H1 (cell line): Measurements from ENCODE around the gene PRR35. TPM values are rescaled to one million over a fixed set of nuclear protein-coding genes. Genes with fewer than 3 reads are reported as not detected.

Experiments used
- CTCF ChIA-PET: fragments of 300-600 bp; sonication (Branson Sonifier 250); formaldehyde crosslinking; loops from one replicate; lab custom pipeline; 2021; ENCODE audit not compliant: partially characterized antibody; lab: Charles Lee
- POLR2A ChIA-PET: fragments of 300-600 bp; sonication (Branson Sonifier 250); formaldehyde crosslinking; loops from one replicate; lab custom pipeline; 2021; ENCODE audit warnings: inconsistent platforms; ENCODE audit not compliant: partially characterized antibody; lab: Charles Lee
- DNase-seq, 2 experiments: peaks; one replicate each; pipeline versions ENCODE4 v3.0.0 to v3.0.0-alpha.2; 2010 to 2022; ENCODE audit warnings: low spot score in 2 of 2, low read depth in 1 of 2, mixed read lengths in 1 of 2
- FAIRE-seq: peaks from 2 replicates; lab custom pipeline; 2011; peaks lifted over from hg19 to GRCh38; lab: Jason Lieb, UNC
- H2AFZ ChIP-seq: 2 replicates; pipeline ENCODE4 v1.8.1; 2012; ENCODE audit warnings: low read length, inconsistent platforms
- H2AK5ac ChIP-seq: 2 replicates; pipeline ENCODE4 v1.6.1; 2013; ENCODE audit warnings: low read depth, low read length
- H2BK120ac ChIP-seq: replicated peaks from 2 replicates; pipeline ENCODE3; 2013; ENCODE audit warnings: low read depth, low read length, inconsistent platforms
- H2BK12ac ChIP-seq: 2 replicates; pipeline ENCODE4 v1.6.1; 2013; ENCODE audit warnings: low read depth, low read length
- H2BK15ac ChIP-seq: 2 replicates; pipeline ENCODE4 v1.6.1; 2013; ENCODE audit warnings: low read length
- H2BK20ac ChIP-seq: 2 replicates; pipeline ENCODE4 v1.6.1; 2013; ENCODE audit warnings: low read length
- H2BK5ac ChIP-seq: 2 replicates; pipeline ENCODE4 v1.6.1; 2013; ENCODE audit warnings: low read depth, low read length
- H3K14ac ChIP-seq: 2 replicates; pipeline ENCODE4 v1.6.1; 2013; ENCODE audit warnings: inconsistent platforms; ENCODE audit not compliant: insufficient read length
- H3K18ac ChIP-seq: 2 replicates; pipeline ENCODE4 v1.6.1; 2013; ENCODE audit warnings: low read length; ENCODE audit errors: extremely low read depth
- H3K23ac ChIP-seq: 2 replicates; pipeline ENCODE4 v1.6.1; 2013; ENCODE audit warnings: inconsistent platforms; ENCODE audit not compliant: insufficient read length
- H3K23me2 ChIP-seq: 2 replicates; pipeline ENCODE4 v1.6.1; 2013; ENCODE audit warnings: low read depth, low read length
- H3K27ac ChIP-seq: 2 replicates; pipeline ENCODE4 v1.6.1; 2011; ENCODE audit warnings: low read depth, low read length, inconsistent platforms
- H3K27me3 ChIP-seq, 4 experiments: replicated peaks in 1 of 4; 1 replicate in 1 of 4; 2 replicates in 3 of 4; pipeline versions ENCODE4 v1.6.1 to v1.8.1; 2011 to 2013; ENCODE audit warnings: low read length in 3 of 4, mild to moderate bottlenecking in 3 of 4, inconsistent platforms in 2 of 4, mixed read lengths in 2 of 4, moderate library complexity in 1 of 4; ENCODE audit not compliant: control insufficient read depth in 3 of 4, insufficient read depth in 3 of 4; ENCODE audit errors: extremely low read depth in 1 of 4
- H3K36me3 ChIP-seq, 4 experiments: 2 replicates each; pipeline versions ENCODE4 v1.6.1 to v1.8.1; 2011 to 2013; ENCODE audit warnings: mild to moderate bottlenecking in 4 of 4, low read length in 3 of 4, moderate library complexity in 2 of 4, control low read depth in 1 of 4, inconsistent platforms in 1 of 4; ENCODE audit not compliant: insufficient read depth in 4 of 4, control insufficient read depth in 2 of 4
- H3K4ac ChIP-seq: replicated peaks from 2 replicates; pipeline ENCODE3; 2013; ENCODE audit warnings: low read length, low read depth, mixed read lengths, inconsistent platforms; ENCODE audit not compliant: insufficient read length
- H3K4me1 ChIP-seq, 4 experiments: replicated peaks in 1 of 4; 1 replicate in 1 of 4; 2 replicates in 3 of 4; pipeline versions ENCODE4 v1.6.1 to v1.8.1; 2011 to 2013; ENCODE audit warnings: low read length in 3 of 4, inconsistent platforms in 2 of 4, mixed read lengths in 1 of 4; ENCODE audit not compliant: insufficient read depth in 4 of 4, control insufficient read depth in 3 of 4
- H3K4me2 ChIP-seq, 2 experiments: 2 replicates each; pipeline versions ENCODE4 v1.6.1 to v1.8.1; 2011 to 2013; ENCODE audit warnings: low read depth in 2 of 2, low read length in 2 of 2, control low read depth in 1 of 2, inconsistent platforms in 1 of 2, mild to moderate bottlenecking in 1 of 2; ENCODE audit not compliant: insufficient read depth in 1 of 2
- H3K4me3 ChIP-seq, 4 experiments: fragments of 200-600, 300-600 bp in 1 of 4; sonication (generic), shearing (Covaris generic), sonication (Bioruptor Twin) in 1 of 4; 2 replicates each; pipeline versions ENCODE4 v1.5.1 to v1.8.1; 2011 to 2016; ENCODE audit warnings: low read length in 4 of 4, low read depth in 3 of 4, control low read depth in 2 of 4, inconsistent platforms in 2 of 4, mild to moderate bottlenecking in 2 of 4, mixed read lengths in 1 of 4, moderate library complexity in 1 of 4; ENCODE audit not compliant: insufficient read depth in 2 of 4; ENCODE audit errors: extremely low read depth in 1 of 4
- H3K56ac ChIP-seq: replicated peaks from 2 replicates; pipeline ENCODE3; 2013; ENCODE audit warnings: low read depth, mild to moderate bottlenecking, mixed read lengths, low read length, inconsistent platforms; ENCODE audit not compliant: insufficient read length
- H3K79me1 ChIP-seq: 2 replicates; pipeline ENCODE4 v1.6.1; 2013; ENCODE audit warnings: low read depth, low read length, control low read depth
- H3K79me2 ChIP-seq, 2 experiments: 2 replicates each; pipeline versions ENCODE4 v1.6.1 to v1.8.1; 2012 to 2013; ENCODE audit warnings: low read length in 2 of 2, mild to moderate bottlenecking in 2 of 2, inconsistent platforms in 1 of 2; ENCODE audit not compliant: insufficient read depth in 2 of 2, control insufficient read depth in 1 of 2
- H3K9ac ChIP-seq, 4 experiments: replicated peaks in 1 of 4; 1 replicate in 1 of 4; 2 replicates in 3 of 4; pipeline versions ENCODE4 v1.6.1 to v1.8.1; 2011 to 2013; ENCODE audit warnings: low read depth in 3 of 4, low read length in 3 of 4, control low read depth in 2 of 4, mild to moderate bottlenecking in 2 of 4, moderate library complexity in 2 of 4, inconsistent platforms in 1 of 4; ENCODE audit errors: extremely low read depth in 1 of 4
- H3K9me3 ChIP-seq, 2 experiments: 2 replicates each; pipeline versions ENCODE4 v1.6.1 to v1.8.1; 2012 to 2013; ENCODE audit warnings: mild to moderate bottlenecking in 2 of 2, moderate library complexity in 2 of 2, control low read depth in 1 of 2, inconsistent platforms in 1 of 2, low read depth in 1 of 2, low read length in 1 of 2, mixed read lengths in 1 of 2; ENCODE audit not compliant: insufficient read depth in 2 of 2
- H4K20me1 ChIP-seq, 2 experiments: replicated peaks in 1 of 2; 2 replicates each; pipeline versions ENCODE3 to v1.8.1; 2011 to 2013; ENCODE audit warnings: inconsistent platforms in 2 of 2, low read length in 2 of 2, mild to moderate bottlenecking in 1 of 2; ENCODE audit not compliant: insufficient read depth in 2 of 2, control insufficient read depth in 1 of 2
- H4K5ac ChIP-seq: 2 replicates; pipeline ENCODE4 v1.6.1; 2013; ENCODE audit warnings: low read length, low read depth, mixed read lengths, inconsistent platforms; ENCODE audit not compliant: insufficient read length
- H4K8ac ChIP-seq: 2 replicates; pipeline ENCODE4 v1.8.0; 2013; ENCODE audit warnings: mild to moderate bottlenecking, moderate library complexity, low read length, inconsistent platforms; ENCODE audit not compliant: insufficient read depth; ENCODE audit errors: extremely low read depth
- H4K91ac ChIP-seq: replicated peaks from 2 replicates; pipeline ENCODE3; 2013; ENCODE audit warnings: low read length, mixed read lengths, inconsistent platforms; ENCODE audit not compliant: insufficient read length
- CREB1 ChIP-seq: IDR thresholded peaks from 2 replicates; pipeline ENCODE4 v1.6.1; 2012; ENCODE audit warnings: inconsistent platforms
- CTBP2 ChIP-seq: IDR thresholded peaks from 2 replicates; pipeline ENCODE4 v1.7.0; 2011; ENCODE audit warnings: borderline replicate concordance, mild to moderate bottlenecking, moderate library complexity, mixed read lengths, low read length; ENCODE audit not compliant: insufficient read depth, insufficient read length
- EP300 ChIP-seq, 2 experiments: IDR thresholded peaks; 1 replicate in 1 of 2; 2 replicates in 1 of 2; pipeline ENCODE4 v1.6.1; 2011 to 2012; ENCODE audit warnings: low read depth in 2 of 2, low read length in 2 of 2, mild to moderate bottlenecking in 2 of 2, borderline replicate concordance in 1 of 2, inconsistent platforms in 1 of 2, moderate library complexity in 1 of 2
- HDAC6 ChIP-seq: IDR thresholded peaks from one replicate; pipeline ENCODE4 v1.7.1; 2012; ENCODE audit warnings: low read depth, mild to moderate bottlenecking, inconsistent platforms, low read length, moderate library complexity
- JUN ChIP-seq: IDR thresholded peaks from 2 replicates; pipeline ENCODE4 v1.6.1; 2011; ENCODE audit warnings: low read depth, mild to moderate bottlenecking, improper control_type of control experiment, low read length
- MAFK ChIP-seq: IDR thresholded peaks from 2 replicates; pipeline ENCODE4 v1.6.1; 2012; ENCODE audit warnings: low read depth, mild to moderate bottlenecking, improper control_type of control experiment, low read length
- MAX ChIP-seq: IDR thresholded peaks from 2 replicates; pipeline ENCODE4 v1.6.1; 2012; ENCODE audit warnings: inconsistent platforms
- POLR2A ChIP-seq, 2 experiments: IDR thresholded peaks; 1 replicate in 1 of 2; 2 replicates in 1 of 2; pipeline ENCODE4 v1.6.1; 2011; ENCODE audit warnings: low read depth in 2 of 2, low read length in 2 of 2, mild to moderate bottlenecking in 2 of 2; ENCODE audit errors: control extremely low read depth in 1 of 2
- POLR2AphosphoS5 ChIP-seq: IDR thresholded peaks from 2 replicates; pipeline ENCODE4 v1.6.1; 2011; ENCODE audit warnings: low read depth, low read length
- RAD21 ChIP-seq, 2 experiments: IDR thresholded peaks in 1 of 2; conservative IDR thresholded peaks in 1 of 2; 2 replicates each; pipeline ENCODE4 v1.6.1; 2011; ENCODE audit warnings: low read depth in 2 of 2, low read length in 2 of 2, improper control_type of control experiment in 1 of 2, inconsistent platforms in 1 of 2, mild to moderate bottlenecking in 1 of 2, moderate library complexity in 1 of 2
- RXRA ChIP-seq: IDR thresholded peaks from 2 replicates; pipeline ENCODE4 v1.6.1; 2011; ENCODE audit warnings: low read depth, mild to moderate bottlenecking, low read length, moderate library complexity; ENCODE audit not compliant: insufficient read depth
- SP2 ChIP-seq: IDR thresholded peaks from 2 replicates; pipeline ENCODE4 v1.6.1; 2012; ENCODE audit warnings: mild to moderate bottlenecking, low read length, inconsistent platforms
- TAF1 ChIP-seq: IDR thresholded peaks from 2 replicates; pipeline ENCODE4 v1.6.1; 2011; ENCODE audit warnings: mild to moderate bottlenecking, low read depth, low read length
- WGBS, 2 experiments: shearing (Covaris generic) in 1 of 2; methylation state at CpG; one replicate each; pipeline versions ENCODE4 v1.1.6 to v1.1.7; 2013 to 2015; ENCODE audit warnings: low lambda C conversion rate in 2 of 2, mixed read lengths in 2 of 2, inconsistent platforms in 1 of 2, low coverage in 1 of 2, missing lambda C conversion rate in 1 of 2; ENCODE audit not compliant: insufficient replicate concordance in 2 of 2, insufficient coverage in 1 of 2, insufficient read length in 1 of 2; ENCODE audit errors: extremely low coverage in 1 of 2, missing lambda C conversion rate in 1 of 2; 5-methylcytosine and 5-hydroxymethylcytosine counted together
- polyA plus RNA-seq, 7 experiments: library from polyadenylated mRNA; depleted of rRNA in 3 of 7; stranded (reverse) in 5 of 7; unstranded in 2 of 7; fragments of >200 nt in 5 of 7; fragments of 200-250 nt in 2 of 7; gene quantifications; 1 replicate in 5 of 7; 2 replicates in 1 of 7; 4 replicates in 1 of 7; pipeline versions ENCODE4 v1.2.1 to v1.2.3, GENCODE V29; 2011 to 2013; ENCODE audit warnings: missing spikeins in 2 of 7, mixed read lengths in 2 of 7
- total RNA-seq: library from RNA; stranded (reverse); fragmentation: NEBNext Ultra II Directional; extraction: Animal tissue kit (Norgen Biotek cat#: 25700); gene quantifications from 2 replicates; pipeline ENCODE4 v1.2.1, GENCODE V29; 2021

Gene PRR35
- total and polyA plus RNA-seq, 2 of the 8 experiments (the other 6 are each of a cell fraction or from before 2014, with no cell fraction given), result 0.38 to 0.50 TPM

- peak overlapping the region; percentile 71; the same call in 1 of the 2 replicates for H4K8ac ChIP-seq
- no peaks in the 10 kb centered on the region for H3K36me3 ChIP-seq
- H2AFZ ChIP-seq, result no peak overlapping the region
- no peak overlapping the region for H3K56ac ChIP-seq
- no peak overlapping the region for H3K27ac ChIP-seq
- no peak overlapping the region for H2BK120ac ChIP-seq
- peaks cover 12% of the 10 kb centered on the region for H3K23me2 ChIP-seq
- no peak for TF ChIP-seq RAD21 (IDR thresholded peaks at IDR 0.05 in 1 of 2, conservative IDR thresholded peaks at IDR 0.05 in 1 of 2; ENCODE audit: low read depth in 2 of 2, low read length in 2 of 2)
- no peak for TF ChIP-seq CTBP2
- no peak for TF ChIP-seq RXRA
- no peak for TF ChIP-seq POLR2AphosphoS5
- no peak for TF ChIP-seq POLR2A (IDR thresholded peaks at IDR 0.05; ENCODE audit: control extremely low read depth in 1 of 2, low read depth in 2 of 2, low read length in 2 of 2)
- TF ChIP-seq CREB1, result no peak
- TF ChIP-seq SP2, result no peak
- no peak for TF ChIP-seq MAFK
- TF ChIP-seq HDAC6, result no peak
- no peak for TF ChIP-seq TAF1
- no peak for TF ChIP-seq JUN
- no peak for TF ChIP-seq MAX
- TF ChIP-seq EP300 (IDR thresholded peaks at IDR 0.05; ENCODE audit: borderline replicate concordance in 1 of 2, low read depth in 2 of 2, low read length in 2 of 2), result no peak
- TF ChIP-seq, all 59 proteins: peak for 0
- CTCF ChIA-PET, result interaction anchor here (0.7 to 4.3 kb wide), 4 partner anchors 9 to 104 kb away, joined by 3 to 30 read pairs (median 4); no protein-coding TSS in a partner anchor
- no peak overlapping the region for H3K18ac ChIP-seq
- POLR2A ChIA-PET, result interaction anchor here (1.1 to 1.8 kb wide), 9 partner anchors 9 to 135 kb away, joined by 3 to 8 read pairs (median 4); partner anchors contain the start of gene ANTKMT
- no peak overlapping the region for H3K23ac ChIP-seq
- no peak overlapping the region for H3K9ac ChIP-seq
- no peaks in the 10 kb centered on the region for H3K9me3 ChIP-seq
- no peak overlapping the region for H3K4me2 ChIP-seq
- H3K27me3 ChIP-seq, result peaks cover 0 to 33% (median 24%) of the 10 kb centered on the region in 4 experiments; a peak in 5 of 7 replicates
- no peak overlapping the region for H4K5ac ChIP-seq
- H3K14ac ChIP-seq, result no peak overlapping the region
- H3K4me3 ChIP-seq, result no peak overlapping the region
- H2BK12ac ChIP-seq, result 0 out of 2 replicates have a peak overlapping the region, but pooled peaks have one; percentile 50
- WGBS, 2 experiments, result 84% methylated on average over 16 of the region's 16 CpGs; no CpG with 5 or more reads in 1 of the 2 experiments
- DNase-seq (no peak), FAIRE-seq (no peak)
- peaks cover 7% of the 10 kb centered on the region; the same call in 1 of the 2 replicates for H3K79me1 ChIP-seq
- peaks cover 0 to 12% of the 10 kb centered on the region in 2 experiments; a peak in 2 of 4 replicates for H3K79me2 ChIP-seq
- H2BK20ac ChIP-seq, result no peak overlapping the region
- peaks cover 10 to 30% of the 10 kb centered on the region in 2 experiments for H4K20me1 ChIP-seq
- no peak overlapping the region for H3K4ac ChIP-seq
- H3K4me1 ChIP-seq, result peaks cover 0 to 33% (median 23%) of the 10 kb centered on the region in 4 experiments; a peak in 6 of 7 replicates
- H2BK15ac ChIP-seq, result no peak overlapping the region
- no peak overlapping the region for H2BK5ac ChIP-seq
- H4K91ac ChIP-seq, result no peak overlapping the region
- peak overlapping the region; percentile 56; the same call in 1 of the 2 replicates for H2AK5ac ChIP-seq
Observed at GRCh38 chr16:586047-586644, 26.0 kb downstream of the PRR35 start.
